RPMI8226 (cell line): ENCODE results near the gene C19orf44.
"Not testable (repeated sequence)": the region's sequence is repeated elsewhere in the genome, so short reads cannot be mapped to it uniquely, and the experiment has no call there.

Experiments
- DNase-seq: peaks from one replicate; pipeline ENCODE4 v3.0.0-alpha.2; 2015

The C19orf44 gene

GRCh38 chr19:16495982-16496612 lies at the start of gene C19orf44, which contains the start of gene CALR3:
Gene C19orf44, plus strand, starts transcription at chr19:16496394. Its CDS starts 4,399 bp downstream, at chr19:16500793.
Gene CALR3, minus strand, starts transcription at chr19:16496167. Its CDS starts 38 bp downstream, at chr19:16496129.
- peak; percentile 99 for DNase-seq

DNA sequence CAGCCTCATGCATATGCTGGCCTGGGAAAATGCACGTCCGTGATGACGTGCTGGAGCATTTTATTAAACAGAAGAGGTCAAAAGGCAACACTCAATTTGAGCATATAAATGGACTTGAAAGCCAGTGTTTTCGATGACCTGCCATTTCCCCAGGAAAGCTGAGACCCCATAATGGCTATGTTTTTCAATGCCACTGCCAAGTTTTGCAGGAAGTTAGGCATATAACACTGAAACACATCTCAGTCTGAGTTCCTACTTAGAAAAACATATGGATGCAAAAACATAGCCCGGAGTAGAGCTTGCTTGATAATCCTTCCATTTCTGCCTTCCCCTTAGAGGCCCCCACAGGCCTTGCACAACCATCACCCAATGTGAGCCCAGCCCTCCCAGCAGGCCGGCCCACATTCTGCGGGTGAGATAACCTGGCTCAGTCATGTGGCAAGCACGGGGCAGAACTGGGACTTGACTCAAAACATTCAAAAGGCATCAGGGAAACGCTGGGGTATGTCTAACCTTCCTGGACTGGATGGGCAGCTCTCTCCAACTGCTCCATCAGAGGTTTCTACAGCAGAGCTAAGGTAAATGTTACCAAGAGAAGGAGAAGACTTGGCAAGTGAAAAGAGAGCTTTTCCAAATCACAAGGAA lies 49.3 kb upstream of the C19orf44 start:
- DNase-seq = no peak

- not testable (repeated sequence) for DNase-seq
Measured at GRCh38 chr19:16448872-16449271, 47.3 kb upstream of the C19orf44 start.

DNA sequence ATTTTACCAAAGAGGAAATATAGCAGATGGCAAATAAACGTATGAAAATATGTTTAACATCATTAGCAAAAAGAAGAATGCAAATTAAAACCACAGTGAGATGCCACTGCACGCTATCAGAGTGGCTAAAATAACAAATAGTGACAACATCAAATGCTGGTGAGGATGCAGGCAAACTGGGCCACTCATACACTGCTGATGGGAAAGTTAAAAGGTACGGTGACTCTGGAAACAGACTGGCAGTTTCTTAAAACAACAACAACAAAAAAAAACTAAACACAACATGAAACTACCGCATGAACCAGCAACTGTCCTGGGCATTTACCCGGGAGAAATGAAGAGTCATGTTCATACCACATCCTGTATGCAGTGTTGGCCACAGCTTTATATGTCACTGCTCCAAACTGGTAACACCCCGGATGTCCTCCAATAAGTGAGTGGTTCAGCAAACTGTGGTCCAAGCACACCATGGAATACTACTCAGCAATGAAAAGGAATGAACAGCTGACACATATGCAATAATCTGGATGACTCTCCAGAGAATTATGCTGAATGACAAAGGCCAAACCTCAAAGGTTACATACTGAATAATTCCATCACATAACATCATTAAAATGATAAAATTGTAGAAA lies 46.7 kb upstream of the C19orf44 start:
- DNase-seq = no peak

DNA sequence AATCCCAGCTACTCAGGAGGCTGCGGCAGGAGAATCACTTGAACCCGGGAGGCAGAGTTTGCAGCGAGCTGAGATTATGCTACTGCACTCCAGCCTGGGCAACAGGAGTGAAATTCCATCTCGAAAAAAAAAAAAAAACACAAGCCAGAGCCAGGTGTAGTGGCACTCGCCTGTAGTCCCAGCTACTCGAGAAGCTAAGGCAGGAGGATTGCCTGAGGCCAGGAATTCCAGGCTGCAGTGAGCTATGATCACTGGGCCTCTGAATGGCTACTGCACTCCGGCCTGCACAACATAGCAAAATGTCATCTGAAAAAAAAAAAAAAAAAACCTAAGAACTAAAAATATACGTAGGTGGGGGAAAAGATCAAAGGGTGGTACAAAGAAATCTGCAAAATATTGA lies 43.9 kb upstream of the C19orf44 start:
- DNase-seq = no peak

DNA sequence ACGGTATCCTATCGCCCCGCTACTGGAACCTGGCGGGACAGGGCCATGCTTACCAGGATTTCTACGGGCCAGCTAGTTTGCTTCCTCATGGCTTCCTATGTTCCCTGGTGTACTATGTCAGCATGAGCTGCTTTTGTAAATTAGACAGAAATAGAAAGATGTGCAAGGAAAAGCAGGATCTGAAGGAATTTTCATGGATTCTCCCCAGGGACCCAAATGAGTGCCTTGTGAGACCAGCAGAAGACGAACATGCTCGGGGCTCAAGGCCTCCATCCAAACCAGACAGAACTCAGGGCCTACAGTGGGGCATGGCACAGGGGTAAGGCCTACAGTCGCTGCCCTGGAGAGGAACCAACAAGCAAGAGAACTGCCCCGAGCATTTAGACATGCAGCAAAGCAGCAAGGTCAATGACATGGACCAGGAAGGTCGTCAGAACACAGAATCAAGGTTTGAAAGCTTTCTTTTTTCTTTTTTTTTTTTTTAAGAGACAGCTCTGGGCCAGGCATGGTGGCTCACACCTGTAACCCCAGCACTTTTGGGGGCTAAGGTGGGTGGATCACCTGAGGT lies 41.8 kb upstream of the C19orf44 start:
- no peak for DNase-seq

DNA sequence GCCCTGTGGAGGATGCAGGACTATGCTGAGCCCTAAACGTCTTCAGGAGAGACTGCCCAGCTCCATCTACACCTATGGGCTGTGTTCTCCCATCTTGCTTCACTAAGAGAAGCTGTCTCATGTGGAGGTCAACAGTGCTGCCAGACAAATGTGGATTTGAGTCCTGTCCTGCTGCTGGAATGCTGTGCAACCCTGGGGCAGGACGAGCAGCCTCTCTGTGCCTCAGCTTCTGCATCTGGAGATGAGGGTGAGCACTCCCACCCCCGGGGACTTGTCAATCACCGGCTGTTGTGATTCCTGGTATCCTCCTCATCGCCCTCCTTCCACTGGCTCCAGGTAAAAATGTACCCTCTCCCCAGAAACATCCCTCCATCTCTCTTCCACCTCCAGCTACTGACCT lies 40.7 kb upstream of the C19orf44 start:
- DNase-seq = no peak

DNA sequence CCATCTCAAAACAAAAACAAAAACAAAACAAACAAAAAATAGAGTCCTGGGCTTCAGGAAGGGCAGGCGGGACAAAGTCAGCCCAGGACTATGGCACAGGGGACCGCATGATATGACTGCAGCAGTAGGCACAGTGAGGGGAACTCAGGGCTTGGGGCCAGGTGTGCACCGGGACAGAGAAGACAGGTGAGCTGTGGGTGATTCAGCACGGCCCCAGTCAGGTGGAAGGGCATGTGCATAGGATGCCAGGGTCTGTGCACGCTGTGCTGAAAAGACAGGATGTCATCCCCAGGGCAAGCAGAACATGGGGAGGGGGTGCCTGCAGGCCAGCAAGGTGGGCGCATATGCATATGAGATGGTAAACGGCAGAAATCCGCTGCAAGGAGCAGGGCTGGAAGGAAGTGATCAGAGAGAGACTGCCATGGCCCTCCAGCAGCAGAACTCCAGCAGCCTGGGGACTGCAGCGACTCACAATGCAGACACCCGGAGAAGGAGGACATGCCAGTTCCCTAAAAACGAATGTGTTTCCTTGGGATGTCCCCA lies 39.5 kb upstream of the C19orf44 start:
- no peak for DNase-seq

DNA sequence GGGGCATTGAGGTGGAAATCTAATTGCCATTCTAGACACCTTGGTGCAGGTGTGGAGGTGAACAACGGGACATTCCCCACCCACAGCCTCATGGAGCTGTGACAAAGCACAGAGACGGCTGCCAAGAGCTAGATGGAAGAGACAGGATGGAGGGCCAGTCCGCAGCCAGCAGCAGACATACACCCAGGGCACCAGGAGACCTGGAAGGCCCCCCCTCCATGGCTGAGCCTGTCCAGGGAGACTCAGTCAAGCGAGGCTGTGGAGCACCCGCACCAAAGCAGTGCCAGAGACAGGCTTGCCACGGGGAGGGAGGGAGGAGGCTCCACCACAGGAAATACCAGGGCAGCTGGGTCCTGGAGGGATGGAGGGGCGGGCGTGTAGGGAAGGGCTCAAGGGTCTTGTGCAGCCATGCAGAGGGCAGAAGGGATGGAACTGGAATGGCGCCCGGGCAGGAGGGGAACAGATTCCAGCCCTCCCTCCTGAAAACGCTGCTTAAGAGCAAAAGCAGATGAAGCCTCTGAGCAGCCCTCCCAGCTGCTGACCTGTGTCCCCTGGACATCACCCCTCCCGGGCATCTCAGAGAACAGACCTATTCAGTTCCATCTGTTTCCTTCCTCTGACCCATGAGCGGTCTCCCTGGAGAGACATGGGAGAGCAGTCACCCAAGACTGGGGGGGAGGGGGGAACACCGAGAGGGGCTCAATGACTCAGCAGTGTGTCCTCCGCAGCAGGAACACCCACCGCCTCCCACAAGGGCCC lies 38.8 kb upstream of the C19orf44 start:
- DNase-seq = no peak

DNA sequence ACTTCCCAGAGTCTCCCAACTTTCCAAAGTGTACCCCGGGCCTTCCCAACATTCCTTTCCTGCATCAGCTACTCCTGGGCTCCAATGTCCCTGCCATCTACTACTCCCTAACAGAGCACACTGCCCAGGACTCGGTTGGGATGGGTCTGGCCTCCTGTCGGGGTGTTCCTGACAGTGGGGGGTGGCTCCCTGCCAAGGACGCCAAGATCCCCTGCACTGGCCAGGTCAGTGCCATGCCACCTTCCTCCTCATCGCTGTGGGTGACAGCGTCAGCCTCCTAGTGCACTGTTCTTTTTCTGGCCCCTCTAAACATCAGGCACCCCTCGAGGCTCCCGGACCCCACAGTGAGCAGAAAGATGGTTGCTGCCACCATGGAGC lies 38.3 kb upstream of the C19orf44 start:
- DNase-seq = no peak

- no peak for DNase-seq
Measured at GRCh38 chr19:16458391-16459341, 37.5 kb upstream of the C19orf44 start.

DNA sequence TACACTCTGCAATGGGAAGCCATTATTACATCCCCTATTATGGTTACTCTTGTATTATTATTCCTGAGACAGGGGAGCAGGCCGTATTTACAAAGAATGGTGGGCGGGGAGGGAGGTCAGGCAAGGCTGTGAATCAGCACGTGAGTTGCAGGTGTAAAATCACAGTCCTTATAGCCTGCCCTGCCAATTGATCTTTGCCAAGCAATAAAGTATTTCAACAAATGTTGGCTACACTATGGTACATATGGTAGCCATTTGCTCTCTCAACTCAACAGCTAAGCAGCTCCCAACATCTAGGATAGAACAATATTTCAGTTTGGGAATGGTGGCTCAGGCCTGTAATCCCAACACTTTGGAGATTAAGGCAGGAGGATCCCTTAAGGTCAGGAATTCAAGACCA lies 36.5 kb upstream of the C19orf44 start:
- DNase-seq = no peak

DNA sequence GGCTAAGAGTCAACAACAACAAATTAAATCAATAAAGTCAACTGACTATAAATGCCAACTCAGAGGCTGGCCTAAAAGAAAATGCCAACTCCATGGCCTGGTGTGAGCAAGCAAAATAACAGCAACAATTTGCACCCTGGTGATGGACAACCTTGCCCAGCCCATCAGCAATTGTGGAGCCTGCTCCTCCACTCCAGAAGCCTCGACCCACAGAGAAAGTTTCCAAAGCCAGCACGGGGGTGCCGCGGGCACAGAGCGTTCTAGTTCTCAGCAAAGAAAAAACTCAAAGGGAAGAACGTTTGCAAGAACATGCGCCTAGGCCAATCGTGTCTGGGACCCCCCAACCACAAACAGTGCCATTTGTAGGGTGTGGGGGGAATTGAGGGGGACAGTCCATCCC lies 35.7 kb upstream of the C19orf44 start:
- DNase-seq = no peak

DNA sequence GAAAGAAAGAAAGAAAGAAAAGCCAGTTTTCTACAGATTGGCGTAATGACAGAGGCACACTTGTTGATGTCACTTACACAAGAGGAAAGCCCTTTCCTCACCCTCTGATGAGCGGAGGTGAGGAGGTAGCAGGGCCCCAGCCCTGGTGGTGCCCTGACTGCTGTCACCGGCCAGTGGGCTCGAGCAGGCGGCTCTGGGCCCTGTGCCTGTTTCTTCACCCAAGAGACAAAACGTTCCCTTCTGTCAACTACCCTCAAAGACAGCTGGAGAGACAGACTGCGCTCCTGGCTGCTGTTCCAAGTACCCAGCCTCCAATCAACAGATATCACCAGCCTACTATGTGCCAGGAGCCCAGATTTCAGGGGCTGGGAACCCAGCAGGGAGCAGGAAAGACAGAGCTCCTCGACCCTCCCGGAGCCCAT lies 34.6 kb upstream of the C19orf44 start:
- no peak for DNase-seq

DNA sequence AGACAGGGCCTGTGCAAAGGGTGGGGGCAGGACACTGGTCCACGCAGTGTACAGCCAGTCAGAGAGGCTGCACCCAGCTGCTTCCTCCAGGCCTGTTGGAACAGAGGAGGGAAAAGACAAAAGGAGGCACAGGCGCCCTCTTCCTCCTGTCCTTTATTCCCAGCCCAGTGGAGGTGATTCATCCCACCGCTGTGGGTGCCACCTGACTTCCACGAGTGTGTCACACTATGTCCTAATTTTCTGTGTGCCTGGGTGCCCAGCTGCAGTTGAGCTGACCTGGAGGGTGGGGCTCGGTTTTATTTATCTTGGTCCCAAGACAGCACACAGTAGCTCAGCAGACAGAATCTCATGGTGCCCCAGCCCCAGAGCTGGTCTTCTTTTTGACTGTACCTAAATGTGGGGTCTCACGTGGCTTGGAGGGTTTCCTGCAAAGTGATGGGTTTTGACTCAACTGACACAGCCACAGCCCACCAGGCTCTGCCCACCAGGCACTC lies 33.4 kb upstream of the C19orf44 start:
- DNase-seq = no peak

GRCh38 chr19:16463341-16463990 lies 32.7 kb upstream of the C19orf44 start:
- DNase-seq = no peak

GRCh38 chr19:16463991-16464575 lies 32.1 kb upstream of the C19orf44 start:
- no peak for DNase-seq

- no peak for DNase-seq
Measured at GRCh38 chr19:16465239-16465638, 31.0 kb upstream of the C19orf44 start.

DNA sequence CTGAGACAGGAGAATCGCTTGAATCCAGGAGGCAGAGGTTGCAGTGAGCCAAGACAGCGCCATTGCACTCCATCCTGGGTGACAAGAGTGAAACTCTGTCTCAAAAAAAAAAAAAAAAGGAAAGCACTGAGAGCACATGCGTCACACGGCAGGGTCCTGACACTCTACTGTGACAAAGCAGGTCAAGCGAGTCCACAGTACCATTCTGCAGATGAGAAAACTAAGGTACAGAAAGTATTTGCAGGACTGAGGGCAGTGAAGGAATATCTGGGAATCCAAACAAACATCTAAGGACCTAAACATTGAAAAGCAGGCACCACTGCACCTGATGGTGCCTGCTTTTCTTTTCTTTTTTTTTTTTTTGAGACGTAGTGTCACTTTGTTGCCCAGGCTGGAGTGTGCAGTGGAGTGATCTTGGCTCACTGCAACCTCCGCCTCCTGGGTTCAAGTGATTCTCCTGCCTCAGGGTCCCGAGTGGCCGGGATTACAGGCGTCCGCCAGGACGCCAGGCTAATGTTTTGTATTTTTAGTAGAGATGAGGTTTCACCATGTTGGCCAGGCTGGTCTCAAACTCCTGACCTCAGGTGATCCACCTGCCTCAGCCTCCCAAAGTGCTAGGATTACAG lies 29.3 kb upstream of the C19orf44 start:
- DNase-seq = not testable (repeated sequence)

DNA sequence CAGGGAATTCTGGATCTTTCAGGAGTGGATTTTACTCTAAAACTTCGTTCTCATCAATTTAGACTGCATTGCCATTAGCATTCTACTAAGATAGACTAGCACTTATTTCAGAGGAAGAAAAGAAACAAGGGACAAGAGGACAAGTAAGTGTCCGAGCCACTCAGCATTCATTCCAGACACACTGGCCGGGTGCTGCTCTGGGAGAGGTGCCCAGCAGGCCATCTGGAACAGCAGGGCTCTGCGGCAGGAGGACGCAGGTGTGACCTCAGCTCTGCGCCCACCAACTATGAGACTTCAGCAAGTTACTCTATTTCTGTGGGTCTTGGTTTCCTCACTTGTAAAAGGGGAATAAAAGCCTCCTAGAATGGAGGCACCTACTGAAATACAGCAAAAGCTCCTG lies 28.6 kb upstream of the C19orf44 start:
- DNase-seq = no peak
